ENCODE measurements around the gene SKI. TPM values are rescaled to one million over a fixed set of nuclear protein-coding genes. Genes with fewer than 3 reads are reported as not detected.

The SKI gene
- total RNA-seq, 2 donors from 2014 or later: 135 to 138 TPM

DNA sequence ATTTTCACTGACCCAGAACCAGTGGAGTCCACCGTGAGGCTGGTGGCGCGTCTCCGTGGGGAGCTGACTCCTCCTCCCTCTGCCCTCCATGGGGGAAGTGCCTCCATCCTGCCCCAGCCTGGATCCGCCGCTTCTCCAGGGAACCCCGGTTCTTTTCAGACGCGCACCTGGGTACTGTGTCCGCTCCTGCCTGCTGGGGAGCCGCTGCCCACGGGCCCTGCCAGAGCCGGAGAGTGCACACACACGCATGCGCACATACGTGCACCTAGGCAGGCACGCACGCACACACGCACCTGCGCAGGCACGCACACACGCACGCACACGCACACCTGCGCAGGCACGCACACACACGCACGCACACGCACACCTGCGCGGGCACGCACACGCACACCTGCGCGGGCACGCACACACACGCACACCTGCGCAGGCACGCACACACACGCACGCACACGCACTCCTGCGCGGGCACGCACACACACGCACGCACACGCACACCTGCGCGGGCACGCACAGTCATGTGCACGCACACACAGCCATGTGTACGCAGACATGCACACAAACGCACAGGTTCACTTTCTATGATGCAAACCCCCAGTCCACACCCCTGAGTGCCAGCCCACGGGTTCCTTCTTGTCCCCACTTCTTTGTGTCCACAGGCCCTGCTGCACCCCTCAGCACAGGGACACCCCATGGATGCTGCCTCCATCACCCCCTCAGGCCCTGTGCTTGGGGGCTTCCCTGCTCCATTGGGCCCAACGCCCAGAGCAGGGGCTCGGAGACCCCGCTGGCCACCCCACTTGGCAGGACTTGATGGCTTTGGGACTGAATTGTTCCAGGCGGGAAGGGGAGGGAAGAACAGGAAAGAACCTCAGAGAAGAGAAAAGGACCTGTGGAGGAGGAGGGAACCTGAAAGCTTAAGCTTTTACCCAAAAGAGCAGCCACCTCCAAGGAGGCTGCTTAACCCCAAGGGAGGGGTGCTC is 120.5 kb downstream of the SKI start:
- Histone ChIP-seq H3K4me1 (ENCODE audit: control insufficient read depth in 1 of 2, low read depth in 2 of 2) (peaks cover 4 to 11% of the 10 kb centered on the region in 2 donors), H3K27ac (no peak overlapping the region), H3K36me3 (no peaks in the 10 kb centered on the region), H3K27me3 (replicated peaks; ENCODE audit: insufficient read depth) (no peaks in the 10 kb centered on the region), H3K4me3 (no peak overlapping the region), H3K9me3 (no peaks in the 10 kb centered on the region)
- DNase-seq (ENCODE audit: low spot score) (no peak), ATAC-seq (ENCODE audit: insufficient number of reproducible peaks, low FRiP score, low read depth) (no peak)
- TF ChIP-seq, protein P1, sequence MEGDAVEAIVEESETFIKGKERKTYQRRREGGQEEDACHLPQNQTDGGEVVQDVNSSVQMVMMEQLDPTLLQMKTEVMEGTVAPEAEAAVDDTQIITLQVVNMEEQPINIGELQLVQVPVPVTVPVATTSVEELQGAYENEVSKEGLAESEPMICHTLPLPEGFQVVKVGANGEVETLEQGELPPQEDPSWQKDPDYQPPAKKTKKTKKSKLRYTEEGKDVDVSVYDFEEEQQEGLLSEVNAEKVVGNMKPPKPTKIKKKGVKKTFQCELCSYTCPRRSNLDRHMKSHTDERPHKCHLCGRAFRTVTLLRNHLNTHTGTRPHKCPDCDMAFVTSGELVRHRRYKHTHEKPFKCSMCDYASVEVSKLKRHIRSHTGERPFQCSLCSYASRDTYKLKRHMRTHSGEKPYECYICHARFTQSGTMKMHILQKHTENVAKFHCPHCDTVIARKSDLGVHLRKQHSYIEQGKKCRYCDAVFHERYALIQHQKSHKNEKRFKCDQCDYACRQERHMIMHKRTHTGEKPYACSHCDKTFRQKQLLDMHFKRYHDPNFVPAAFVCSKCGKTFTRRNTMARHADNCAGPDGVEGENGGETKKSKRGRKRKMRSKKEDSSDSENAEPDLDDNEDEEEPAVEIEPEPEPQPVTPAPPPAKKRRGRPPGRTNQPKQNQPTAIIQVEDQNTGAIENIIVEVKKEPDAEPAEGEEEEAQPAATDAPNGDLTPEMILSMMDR (IDR thresholded peaks at IDR 0.05): no peak

DNA sequence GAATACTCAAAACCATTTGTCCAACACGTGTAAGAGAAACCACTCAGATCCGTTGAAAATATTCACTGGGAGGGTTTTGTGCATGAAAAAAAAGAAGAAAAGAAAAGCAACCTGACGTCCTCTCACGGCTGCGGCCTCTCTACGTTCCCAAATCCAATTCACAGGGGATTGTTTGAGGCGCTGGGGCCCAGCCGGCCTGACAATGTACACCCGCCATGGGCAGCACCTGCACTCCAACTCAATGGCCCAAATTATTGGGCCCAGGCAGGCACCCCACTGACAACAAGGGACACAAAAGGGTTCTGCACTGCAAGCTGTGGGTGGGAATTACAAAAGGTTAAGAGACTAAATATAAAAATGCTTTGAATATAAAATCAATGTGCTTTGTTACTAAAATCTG is 121.7 kb downstream of the SKI start:
- Histone ChIP-seq H3K9me3 (no peaks in the 10 kb centered on the region), H3K27me3 (replicated peaks; ENCODE audit: insufficient read depth) (no peaks in the 10 kb centered on the region), H3K36me3 (no peaks in the 10 kb centered on the region), H3K4me3 (no peak overlapping the region), H3K27ac (no peak overlapping the region), H3K4me1 (ENCODE audit: control insufficient read depth in 1 of 2, low read depth in 2 of 2) (peaks cover 4 to 20% of the 10 kb centered on the region in 2 donors)
- DNase-seq (ENCODE audit: low spot score) (no peak), ATAC-seq (ENCODE audit: insufficient number of reproducible peaks, low FRiP score, low read depth) (no peak)
- TF ChIP-seq, protein P1 (IDR thresholded peaks at IDR 0.05): no peak

DNA sequence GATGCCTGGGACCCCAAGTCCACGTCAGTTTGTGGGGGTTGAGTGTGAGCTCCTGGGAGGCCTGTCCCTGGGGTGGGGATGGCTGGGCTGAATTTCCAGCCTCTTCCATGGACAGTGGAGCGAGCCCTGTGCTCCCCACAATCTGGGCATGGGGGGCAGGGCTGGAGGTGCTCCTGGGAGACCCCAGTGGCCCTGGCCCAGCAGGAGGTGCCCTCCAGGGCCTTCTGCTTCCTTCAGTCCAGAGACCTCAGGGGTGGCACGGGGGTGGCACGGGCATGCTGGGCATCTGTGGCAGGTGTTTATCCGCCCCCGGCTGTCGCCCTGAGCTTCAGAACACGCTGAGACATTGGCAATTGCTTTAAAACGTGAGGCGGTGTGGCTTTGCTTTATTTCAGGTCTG is 122.4 kb downstream of the SKI start:
- no peak overlapping the region for H3K27ac ChIP-seq
- no peaks in the 10 kb centered on the region for H3K9me3 ChIP-seq
- no peak for DNase-seq (ENCODE audit: low spot score)
- TF ChIP-seq, protein P1 (IDR thresholded peaks at IDR 0.05): no peak
- peaks cover 8 to 27% of the 10 kb centered on the region in 2 donors for H3K4me1 ChIP-seq (ENCODE audit: control insufficient read depth in 1 of 2, low read depth in 2 of 2)
- ATAC-seq (ENCODE audit: insufficient number of reproducible peaks, low FRiP score, low read depth): no peak
- H3K36me3 ChIP-seq: no peaks in the 10 kb centered on the region
- no peaks in the 10 kb centered on the region for H3K27me3 ChIP-seq (replicated peaks; ENCODE audit: insufficient read depth)
- H3K4me3 ChIP-seq: no peak overlapping the region

DNA sequence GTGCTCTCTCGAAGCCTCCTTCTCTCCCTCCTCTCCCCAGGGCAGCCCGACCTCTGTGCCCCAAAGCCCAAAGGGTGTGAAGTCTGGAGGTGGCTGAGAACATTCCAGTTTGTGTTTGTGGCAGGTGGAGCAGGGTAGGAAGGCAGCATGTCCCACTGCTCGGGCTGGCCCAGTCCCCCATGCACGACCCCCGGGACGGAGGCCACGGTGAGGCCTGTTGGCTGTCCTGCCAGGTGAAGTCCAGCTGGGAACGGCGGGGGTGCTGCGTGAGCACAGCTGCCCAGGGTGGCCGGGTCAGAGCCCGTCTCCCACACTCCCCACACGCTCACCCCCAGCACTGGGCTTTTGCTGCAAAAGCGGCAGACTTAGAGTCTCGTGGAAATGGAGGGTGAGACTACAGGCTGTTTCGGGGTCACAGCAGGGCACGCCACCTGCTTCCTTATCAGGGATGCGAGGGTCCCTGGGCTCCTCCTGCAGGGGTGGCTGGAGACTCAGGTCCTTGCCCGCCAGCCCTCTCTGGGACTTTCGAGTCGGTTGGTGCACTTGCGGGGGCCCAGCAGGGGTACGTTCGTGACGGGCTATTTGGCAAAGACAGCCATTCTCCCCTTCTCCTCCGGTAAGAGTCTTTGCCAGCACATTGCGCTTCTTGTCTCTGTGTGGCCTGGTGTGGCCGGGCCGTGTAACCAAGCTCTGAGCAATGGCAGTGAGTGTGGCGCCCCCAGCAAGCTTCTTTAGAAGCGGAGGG is 123.0 kb downstream of the SKI start:
- Histone ChIP-seq H3K9me3 (no peaks in the 10 kb centered on the region), H3K4me3 (no peak overlapping the region), H3K27me3 (replicated peaks; ENCODE audit: insufficient read depth) (no peaks in the 10 kb centered on the region), H3K36me3 (no peaks in the 10 kb centered on the region), H3K4me1 (ENCODE audit: control insufficient read depth in 1 of 2, low read depth in 2 of 2) (peaks cover 8 to 32% of the 10 kb centered on the region in 2 donors), H3K27ac (no peak overlapping the region)
- ATAC-seq (ENCODE audit: insufficient number of reproducible peaks, low FRiP score, low read depth) (no peak), DNase-seq (ENCODE audit: low spot score) (no peak)
- TF ChIP-seq, protein P1 (IDR thresholded peaks at IDR 0.05): no peak

DNA sequence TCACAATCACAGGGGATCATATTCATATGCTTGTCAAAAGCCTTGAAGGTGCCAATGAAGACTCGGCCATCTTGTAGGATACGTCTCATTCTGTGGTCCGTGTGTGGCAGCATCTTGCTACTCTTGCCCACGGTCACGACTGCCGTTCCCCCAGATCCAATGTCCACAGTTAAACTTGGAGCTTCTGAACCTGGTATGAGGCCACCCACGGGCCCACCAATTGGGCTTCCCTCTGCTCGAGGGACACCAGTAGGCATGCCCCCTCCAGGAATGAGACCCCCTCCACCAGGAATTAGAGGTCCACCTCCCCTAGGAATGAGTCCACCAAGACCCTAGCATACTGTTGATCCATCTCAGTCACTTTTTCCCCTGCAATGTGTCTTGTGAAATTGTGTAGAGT is 123.6 kb downstream of the SKI start:
- no peak for ATAC-seq (ENCODE audit: insufficient number of reproducible peaks, low FRiP score, low read depth)
- DNase-seq (ENCODE audit: low spot score): no peak
- peaks cover 8 to 32% of the 10 kb centered on the region in 2 donors for H3K4me1 ChIP-seq (ENCODE audit: control insufficient read depth in 1 of 2, low read depth in 2 of 2)
- no peaks in the 10 kb centered on the region for H3K27me3 ChIP-seq (replicated peaks; ENCODE audit: insufficient read depth)
- no peak overlapping the region for H3K4me3 ChIP-seq
- no peaks in the 10 kb centered on the region for H3K9me3 ChIP-seq
- H3K36me3 ChIP-seq: no peaks in the 10 kb centered on the region
- H3K27ac ChIP-seq: no peak overlapping the region
- TF ChIP-seq, protein P1 (IDR thresholded peaks at IDR 0.05): no peak

Measured in thoracic aorta (tissue), 2 donors.